Measurements from ENCODE around the gene CCDC106.

DNA sequence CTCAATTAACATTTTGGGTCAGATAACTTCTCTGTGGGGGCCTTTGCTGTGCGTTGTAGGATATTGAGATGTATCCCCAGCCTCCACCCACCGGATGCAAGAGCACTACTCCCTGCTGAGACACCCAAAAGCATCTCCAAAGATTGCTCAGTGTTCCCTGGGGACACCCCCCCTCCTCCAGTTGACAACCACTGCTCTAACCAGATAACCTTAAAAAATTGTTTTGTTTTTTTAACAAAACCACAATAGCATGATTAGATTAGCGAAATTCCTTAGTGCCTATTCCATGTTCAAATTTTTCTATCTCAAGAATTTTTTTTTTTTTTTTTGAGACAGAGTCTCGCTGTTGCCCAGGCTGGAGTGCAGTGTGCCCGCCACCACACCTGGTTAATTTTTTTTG, 24.4 kb downstream of the CCDC106 start:
- no peak for TF ChIP-seq EZH2 (optimal IDR thresholded peaks at IDR 0.05; ENCODE audit: low read depth, low read length)
- TF ChIP-seq, protein P1, sequence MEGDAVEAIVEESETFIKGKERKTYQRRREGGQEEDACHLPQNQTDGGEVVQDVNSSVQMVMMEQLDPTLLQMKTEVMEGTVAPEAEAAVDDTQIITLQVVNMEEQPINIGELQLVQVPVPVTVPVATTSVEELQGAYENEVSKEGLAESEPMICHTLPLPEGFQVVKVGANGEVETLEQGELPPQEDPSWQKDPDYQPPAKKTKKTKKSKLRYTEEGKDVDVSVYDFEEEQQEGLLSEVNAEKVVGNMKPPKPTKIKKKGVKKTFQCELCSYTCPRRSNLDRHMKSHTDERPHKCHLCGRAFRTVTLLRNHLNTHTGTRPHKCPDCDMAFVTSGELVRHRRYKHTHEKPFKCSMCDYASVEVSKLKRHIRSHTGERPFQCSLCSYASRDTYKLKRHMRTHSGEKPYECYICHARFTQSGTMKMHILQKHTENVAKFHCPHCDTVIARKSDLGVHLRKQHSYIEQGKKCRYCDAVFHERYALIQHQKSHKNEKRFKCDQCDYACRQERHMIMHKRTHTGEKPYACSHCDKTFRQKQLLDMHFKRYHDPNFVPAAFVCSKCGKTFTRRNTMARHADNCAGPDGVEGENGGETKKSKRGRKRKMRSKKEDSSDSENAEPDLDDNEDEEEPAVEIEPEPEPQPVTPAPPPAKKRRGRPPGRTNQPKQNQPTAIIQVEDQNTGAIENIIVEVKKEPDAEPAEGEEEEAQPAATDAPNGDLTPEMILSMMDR (IDR thresholded peaks at IDR 0.05; ENCODE audit: low read length) = no peak

Data from MM.1S (cell line).